Measurements from ENCODE around the gene IKZF3. TPM values are rescaled to one million over a fixed set of nuclear protein-coding genes. Genes with fewer than 3 reads are reported as not detected.
"Not testable (repeated sequence)": the region's sequence is repeated elsewhere in the genome, so short reads cannot be mapped to it uniquely, and the experiment has no call there.

The IKZF3 gene
- total and polyA plus RNA-seq, 3 experiments from 2014 or later = 119 to 138 (median 126) TPM

GRCh38 chr17:39730095-39730921 is 133.8 kb downstream of the IKZF3 start, which contains the start of gene MIEN1:
Gene MIEN1, minus strand, starts transcription at chr17:39730532. Its CDS starts 37 bp downstream, at chr17:39730495.
- peak; percentile 91 to 95 (median 94) for DNase-seq
- Mint-ChIP-seq H3K36me3 (peaks cover 0 to 39% (median 5%) of the 10 kb centered on the region in 3 donors), H3K4me3 (peak within 1 kb of the TSS; percentile 89 to 95 (median 91)), H3K27ac (peak within 1 kb of the TSS; percentile 89 to 98 (median 94)), H3K27me3 (no peaks in the 10 kb centered on the region), H3K9me3 (no peaks in the 10 kb centered on the region), H3K4me1 (peaks cover 14 to 21% (median 15%) of the 10 kb centered on the region in 3 donors)
- CTCF ChIA-PET = interaction anchor here (0.6 to 8.6 kb wide), 35 partner anchors 8 to 250 kb away, joined by 3 to 72 read pairs (median 4); partner anchors contain the start of genes IKZF3, PGAP3, PNMT and PSMD3
- H3K27me3 ChIP-seq (ENCODE audit: insufficient read depth, low read length, poor library complexity, severe bottlenecking) = no peaks in the 10 kb centered on the region
- peaks cover 15% of the 10 kb centered on the region for H3K4me1 ChIP-seq (ENCODE audit: insufficient read depth, low read length)
- peak within 1 kb of the TSS; percentile 91 for H3K4me3 ChIP-seq (ENCODE audit: low read length)
- H3K9me3 ChIP-seq (ENCODE audit: low read length) = no peaks in the 10 kb centered on the region
- POLR2A ChIA-PET = interaction anchor here (0.5 to 1.8 kb wide), 9 partner anchors 23 to 851 kb away, joined by 3 to 15 read pairs (median 4); partner anchors contain the start of genes CDK12 and PNMT
- no peaks in the 10 kb centered on the region for H3K36me3 ChIP-seq (ENCODE audit: insufficient read depth, low read length)
- peak within 1 kb of the TSS; percentile 90 for H3K27ac ChIP-seq (ENCODE audit: low read depth, low read length)

GRCh38 chr17:39729280-39729851 is 134.7 kb downstream of the IKZF3 start:
- no peaks in the 10 kb centered on the region for H3K27me3 ChIP-seq (ENCODE audit: insufficient read depth, low read length, poor library complexity, severe bottlenecking)
- POLR2A ChIA-PET = interaction anchor here (0.6 to 1.8 kb wide), 8 partner anchors 24 to 850 kb away, joined by 3 to 14 read pairs (median 4); partner anchors contain the start of gene CDK12
- CTCF ChIA-PET = interaction anchor here (0.6 to 8.6 kb wide), 17 partner anchors 14 to 251 kb away, joined by 3 to 72 read pairs (median 5); partner anchors contain the start of genes IKZF3, PGAP3, PNMT and PSMD3

GRCh38 chr17:39727556-39727955 is 136.6 kb downstream of the IKZF3 start:
- peaks cover 14 to 21% (median 15%) of the 10 kb centered on the region in 3 donors for H3K4me1 Mint-ChIP-seq
- CTCF ChIA-PET = no interaction called here
- H3K27ac ChIP-seq (ENCODE audit: low read depth, low read length) = no peak overlapping the region
- H3K4me3 ChIP-seq (ENCODE audit: low read length) = no peak overlapping the region
- no peaks in the 10 kb centered on the region for H3K27me3 Mint-ChIP-seq
- H3K36me3 ChIP-seq (ENCODE audit: insufficient read depth, low read length) = no peaks in the 10 kb centered on the region
- no peaks in the 10 kb centered on the region for H3K9me3 Mint-ChIP-seq
- POLR2A ChIA-PET = no interaction called here
- no peak for DNase-seq
- H3K27me3 ChIP-seq (ENCODE audit: insufficient read depth, low read length, poor library complexity, severe bottlenecking) = no peaks in the 10 kb centered on the region
- peaks cover 0 to 41% (median 5%) of the 10 kb centered on the region in 3 donors for H3K36me3 Mint-ChIP-seq
- H3K4me3 Mint-ChIP-seq = peak overlapping the region in 1 of 7 donors; percentile 32
- no peaks in the 10 kb centered on the region for H3K9me3 ChIP-seq (ENCODE audit: low read length)
- peaks cover 15% of the 10 kb centered on the region for H3K4me1 ChIP-seq (ENCODE audit: insufficient read depth, low read length)
- H3K27ac Mint-ChIP-seq = no peak overlapping the region

More at GRCh38 chr17:39729280-39729851, 134.7 kb downstream of the IKZF3 start:
- no peak for DNase-seq
- H3K4me1 ChIP-seq (ENCODE audit: insufficient read depth, low read length) = peaks cover 15% of the 10 kb centered on the region
- H3K27ac Mint-ChIP-seq = peak overlapping the region; percentile 86 to 98 (median 94)
- peak overlapping the region; percentile 89 to 95 (median 91) for H3K4me3 Mint-ChIP-seq
- H3K9me3 ChIP-seq (ENCODE audit: low read length) = no peaks in the 10 kb centered on the region
- H3K27ac ChIP-seq (ENCODE audit: low read depth, low read length) = peak overlapping the region; percentile 90
- H3K27me3 Mint-ChIP-seq = no peaks in the 10 kb centered on the region
- H3K4me3 ChIP-seq (ENCODE audit: low read length) = peak overlapping the region; percentile 91
- H3K4me1 Mint-ChIP-seq = peaks cover 14 to 21% (median 15%) of the 10 kb centered on the region in 3 donors
- H3K36me3 ChIP-seq (ENCODE audit: insufficient read depth, low read length) = no peaks in the 10 kb centered on the region
- H3K36me3 Mint-ChIP-seq = peaks cover 0 to 41% (median 5%) of the 10 kb centered on the region in 3 donors
- H3K9me3 Mint-ChIP-seq = no peaks in the 10 kb centered on the region

GRCh38 chr17:39726617-39727016 is 137.5 kb downstream of the IKZF3 start:
- H3K27ac Mint-ChIP-seq = peak overlapping the region in 1 of 8 donors; percentile 65
- no peaks in the 10 kb centered on the region for H3K9me3 Mint-ChIP-seq

GRCh38 chr17:39725923-39726322 is 138.2 kb downstream of the IKZF3 start:
- H3K4me1 ChIP-seq (ENCODE audit: insufficient read depth, low read length) = peaks cover 15% of the 10 kb centered on the region
- peaks cover 13 to 21% (median 15%) of the 10 kb centered on the region in 3 donors for H3K4me1 Mint-ChIP-seq
- POLR2A ChIA-PET; H3K27me3 Mint-ChIP-seq; H3K27me3 ChIP-seq (ENCODE audit: insufficient read depth, low read length, poor library complexity, severe bottlenecking); H3K9me3 Mint-ChIP-seq; H3K9me3 ChIP-seq (ENCODE audit: low read length); H3K4me3 ChIP-seq (ENCODE audit: low read length); DNase-seq; H3K36me3 ChIP-seq (ENCODE audit: insufficient read depth, low read length); H3K27ac ChIP-seq (ENCODE audit: low read depth, low read length): not testable (repeated sequence)
- H3K4me3 Mint-ChIP-seq = peak overlapping the region in 1 of 7 donors; percentile 48
- CTCF ChIA-PET = interaction anchor here (1.4 kb wide), 1 partner anchor 104 kb away, joined by 3 read pairs; no protein-coding TSS in a partner anchor
- H3K36me3 Mint-ChIP-seq = peaks cover 0 to 41% (median 5%) of the 10 kb centered on the region in 3 donors
- peak overlapping the region in 3 of 8 donors; percentile 17 to 39 (median 32) for H3K27ac Mint-ChIP-seq

More at GRCh38 chr17:39726617-39727016, 137.5 kb downstream of the IKZF3 start:
- peaks cover 15% of the 10 kb centered on the region for H3K4me1 ChIP-seq (ENCODE audit: insufficient read depth, low read length)
- Mint-ChIP-seq H3K36me3 (peaks cover 0 to 41% (median 5%) of the 10 kb centered on the region in 3 donors), H3K27me3 (no peaks in the 10 kb centered on the region), H3K4me1 (peaks cover 13 to 21% (median 15%) of the 10 kb centered on the region in 3 donors), H3K4me3 (no peak overlapping the region)
- no peaks in the 10 kb centered on the region for H3K9me3 ChIP-seq (ENCODE audit: low read length)
- H3K36me3 ChIP-seq (ENCODE audit: insufficient read depth, low read length) = no peaks in the 10 kb centered on the region
- no peaks in the 10 kb centered on the region for H3K27me3 ChIP-seq (ENCODE audit: insufficient read depth, low read length, poor library complexity, severe bottlenecking)
- ChIA-PET POLR2A (no interaction called here), CTCF (no interaction called here)
- DNase-seq = no peak
- H3K27ac ChIP-seq (ENCODE audit: low read depth, low read length) = no peak overlapping the region
- no peak overlapping the region for H3K4me3 ChIP-seq (ENCODE audit: low read length)

- H3K27me3 ChIP-seq (ENCODE audit: insufficient read depth, low read length, poor library complexity, severe bottlenecking) = no peaks in the 10 kb centered on the region
- no peak for DNase-seq
- H3K4me3 ChIP-seq (ENCODE audit: low read length) = no peak overlapping the region
- ChIA-PET CTCF (interaction anchor here (1.4 kb wide), 1 partner anchor 103 kb away, joined by 3 read pairs; no protein-coding TSS in a partner anchor), POLR2A (no interaction called here)
- peaks cover 12% of the 10 kb centered on the region for H3K4me1 ChIP-seq (ENCODE audit: insufficient read depth, low read length)
- H3K9me3 ChIP-seq (ENCODE audit: low read length) = no peaks in the 10 kb centered on the region
- Mint-ChIP-seq H3K4me3 (peak overlapping the region in 1 of 7 donors; percentile 30), H3K4me1 (peaks cover 11 to 17% (median 12%) of the 10 kb centered on the region in 3 donors), H3K27ac (no peak overlapping the region), H3K27me3 (no peaks in the 10 kb centered on the region), H3K9me3 (no peaks in the 10 kb centered on the region), H3K36me3 (peaks cover 0 to 37% (median 5%) of the 10 kb centered on the region in 3 donors)
- no peak overlapping the region for H3K27ac ChIP-seq (ENCODE audit: low read depth, low read length)
- H3K36me3 ChIP-seq (ENCODE audit: insufficient read depth, low read length) = no peaks in the 10 kb centered on the region
Measured at GRCh38 chr17:39724731-39725130, 139.4 kb downstream of the IKZF3 start.

- Histone ChIP-seq H3K9me3 (ENCODE audit: low read length) (no peaks in the 10 kb centered on the region), H3K36me3 (ENCODE audit: insufficient read depth, low read length) (no peaks in the 10 kb centered on the region), H3K27ac (ENCODE audit: low read depth, low read length) (no peak overlapping the region), H3K4me1 (ENCODE audit: insufficient read depth, low read length) (no peaks in the 10 kb centered on the region), H3K4me3 (ENCODE audit: low read length) (no peak overlapping the region), H3K27me3 (ENCODE audit: insufficient read depth, low read length, poor library complexity, severe bottlenecking) (no peaks in the 10 kb centered on the region)
- Mint-ChIP-seq H3K27ac (no peak overlapping the region), H3K36me3 (peaks cover 0 to 25% (median under 1%) of the 10 kb centered on the region in 3 donors), H3K27me3 (no peaks in the 10 kb centered on the region), H3K9me3 (no peaks in the 10 kb centered on the region), H3K4me1 (peaks cover 0 to 3% (median 0%) of the 10 kb centered on the region in 3 donors), H3K4me3 (peak overlapping the region in 1 of 7 donors; percentile 69)
- ChIA-PET CTCF (interaction anchor here (1.2 kb wide), 1 partner anchor 101 kb away, joined by 4 read pairs; no protein-coding TSS in a partner anchor), POLR2A (no interaction called here)
- no peak for DNase-seq
Measured at GRCh38 chr17:39722965-39723848, 140.9 kb downstream of the IKZF3 start.
